ENCODE results near the gene NLGN1. TPM values are rescaled to one million over a fixed set of nuclear protein-coding genes. Genes with fewer than 3 reads are reported as not detected.
"Not testable (repeated sequence)": the region's sequence is repeated elsewhere in the genome, so short reads cannot be mapped to it uniquely, and the experiment has no call there.

NLGN1 gene
- total RNA-seq, 1 donor from 2014 or later, result 18.3 TPM

DNA sequence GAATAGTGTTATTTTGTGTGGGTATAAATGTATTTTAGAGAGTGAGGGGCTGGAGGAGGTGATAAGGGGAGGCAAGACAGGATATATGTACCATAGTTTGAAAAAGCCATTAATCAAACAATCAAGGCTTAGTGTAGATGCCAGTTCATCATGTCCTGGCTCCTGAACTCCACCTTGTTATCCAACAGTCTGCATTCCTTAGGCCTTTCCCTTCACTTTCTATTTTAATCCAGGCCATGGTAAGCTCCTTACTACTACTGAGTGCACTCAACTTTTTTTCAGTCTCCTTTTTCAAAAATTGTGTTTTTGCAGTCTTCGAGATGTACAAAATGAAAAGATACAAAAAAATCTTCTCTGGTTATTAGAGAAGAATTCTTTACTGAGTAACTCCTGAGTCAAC is 761.1 kb downstream of the NLGN1 start:
- intact Hi-C loops (cut with DNase I), result loop anchor here (5.0 kb wide), 1 partner anchor 44 kb away; no protein-coding TSS in a partner anchor
- no peak for DNase-seq (ENCODE audit: low spot score)

DNA sequence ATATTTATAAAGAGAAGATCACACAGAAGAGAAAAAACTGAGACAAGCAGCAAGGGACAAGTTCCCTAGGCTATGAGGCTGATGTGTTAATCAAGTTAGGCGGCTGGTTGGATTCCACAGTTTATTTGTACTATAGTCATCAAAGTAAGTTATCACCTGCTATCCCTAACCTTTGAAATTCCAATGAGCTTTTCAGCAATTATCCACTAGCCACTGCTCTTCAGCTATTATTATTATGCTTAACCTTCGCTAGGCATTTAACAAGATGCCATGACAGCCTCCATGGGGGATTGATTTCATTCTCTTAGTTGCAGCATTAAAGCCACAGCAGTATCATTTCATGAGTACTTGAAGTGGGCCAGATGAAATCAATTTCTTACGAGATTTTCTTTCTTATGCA is 762.1 kb downstream of the NLGN1 start:
- intact Hi-C loops (cut with DNase I), result loop anchor here (5.0 kb wide), 1 partner anchor 43 kb away; no protein-coding TSS in a partner anchor
- DNase-seq (ENCODE audit: low spot score), result no peak

DNA sequence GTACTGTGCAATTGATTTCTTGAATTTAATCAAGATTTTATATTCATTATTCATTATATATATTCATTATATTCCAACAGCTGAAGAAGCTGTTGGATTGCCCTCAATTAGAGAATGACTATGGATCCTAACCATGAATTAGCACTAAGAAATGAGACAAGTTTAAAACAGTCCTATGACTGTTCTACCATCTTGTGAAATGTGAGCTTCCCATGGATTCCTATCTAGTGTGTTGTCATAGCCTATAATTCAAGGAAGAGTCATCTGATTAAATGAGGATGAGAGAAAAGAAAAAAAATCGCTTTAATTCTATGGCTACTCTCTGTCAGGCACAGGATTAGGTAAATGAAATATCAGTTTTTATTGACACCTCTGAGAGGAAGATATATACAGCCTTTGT is 765.0 kb downstream of the NLGN1 start:
- no peak for DNase-seq (ENCODE audit: low spot score)
- intact Hi-C loops (cut with DNase I), result no loop called here

DNA sequence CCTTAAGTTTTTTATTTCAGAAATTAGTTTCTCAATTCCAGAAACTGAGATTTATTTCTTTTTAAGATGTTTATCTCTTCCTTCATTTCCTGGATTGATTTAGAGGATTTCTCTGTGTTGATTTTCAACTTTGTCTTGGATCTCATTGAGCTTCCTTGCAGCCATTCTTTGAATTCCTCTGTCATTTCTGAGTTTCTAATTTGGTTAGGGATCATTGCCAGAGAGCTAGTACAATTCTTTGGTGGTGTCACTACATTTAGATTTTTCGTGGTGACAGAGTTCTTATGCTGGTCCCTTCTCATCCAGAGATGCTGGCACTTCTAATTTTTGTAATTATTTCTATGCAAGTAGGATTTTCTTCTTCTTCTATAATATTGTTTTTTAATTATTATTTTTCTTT is 770.5 kb downstream of the NLGN1 start:
- intact Hi-C loops (cut with DNase I), result no loop called here
- DNase-seq (ENCODE audit: low spot score), result no peak

DNA sequence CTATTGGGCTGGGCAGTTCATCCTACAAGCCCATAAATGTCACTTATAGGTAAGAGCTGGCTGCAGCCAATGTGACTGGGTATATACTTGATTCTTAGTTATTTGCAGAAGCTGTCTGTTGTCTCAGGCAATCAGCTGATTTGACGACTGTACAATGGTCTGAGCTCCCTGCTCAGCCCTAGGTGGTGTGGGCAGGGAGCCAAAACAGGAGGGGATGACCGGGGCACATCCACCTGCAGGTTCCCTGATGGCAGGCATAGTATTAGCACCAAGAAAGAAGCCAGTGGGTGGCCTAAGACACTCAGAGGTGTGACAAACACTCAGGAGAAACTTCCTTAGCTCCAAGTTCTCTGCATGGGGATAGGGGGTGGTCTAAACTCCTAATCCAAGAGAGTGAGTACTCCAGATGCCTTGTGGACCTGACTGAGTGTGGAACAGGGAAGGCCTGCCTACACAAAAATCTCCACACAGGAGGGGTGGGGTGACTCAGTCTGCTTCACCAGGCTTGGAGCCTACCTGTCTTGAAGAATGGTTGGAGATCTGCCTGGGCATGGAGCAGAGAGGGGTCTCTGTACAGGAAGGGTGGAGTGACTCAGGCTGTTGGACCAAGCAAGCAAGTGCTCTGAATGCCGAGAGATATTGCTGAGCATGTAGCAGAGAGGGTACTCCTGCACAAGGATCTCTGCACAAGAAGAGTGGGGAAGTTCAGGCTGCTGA is 771.2 kb downstream of the NLGN1 start:
- DNase-seq (ENCODE audit: low spot score), result peak; percentile 59
- intact Hi-C loops (cut with DNase I), result no loop called here

DNA sequence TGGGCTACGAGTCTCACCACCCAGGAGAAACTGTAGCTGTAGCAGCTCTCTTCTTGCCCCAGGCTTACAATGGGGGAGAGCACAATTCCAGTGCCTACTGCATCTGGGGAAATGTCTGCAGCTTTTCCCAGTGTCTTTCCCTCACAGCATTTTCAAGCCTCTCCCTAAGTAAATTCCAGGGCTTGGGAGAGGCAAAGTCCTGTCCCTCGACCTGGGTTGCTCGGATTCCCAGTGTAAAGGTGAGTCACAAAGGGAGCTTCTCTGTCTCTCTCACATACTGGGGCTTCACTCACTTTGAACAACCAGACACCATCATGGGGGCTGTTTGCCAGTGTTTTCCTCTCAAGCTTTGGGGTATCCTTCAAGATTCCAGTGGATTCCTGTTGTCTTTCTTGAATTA is 772.2 kb downstream of the NLGN1 start:
- no peak for DNase-seq (ENCODE audit: low spot score)
- intact Hi-C loops (cut with DNase I), result no loop called here

DNA sequence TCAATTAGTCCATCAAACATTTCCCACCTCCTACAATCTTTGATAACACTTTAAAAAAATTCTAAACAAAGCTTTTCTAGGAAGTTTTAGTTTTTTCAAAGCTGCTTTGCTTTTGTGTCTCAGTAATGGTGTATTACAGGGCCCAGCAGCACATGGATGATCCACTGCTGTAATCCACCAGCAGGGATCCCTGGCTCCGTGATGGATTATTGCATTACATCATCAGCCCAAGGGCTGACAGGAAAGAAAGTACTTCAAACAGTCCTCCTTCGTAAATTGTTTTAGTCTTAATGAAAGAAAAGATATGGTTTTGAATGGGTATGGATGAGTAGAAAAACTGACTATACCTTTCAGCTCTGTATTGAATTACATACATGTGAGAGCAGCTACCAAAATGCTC is 772.7 kb downstream of the NLGN1 start:
- intact Hi-C loops (cut with DNase I), result no loop called here
- no peak for DNase-seq (ENCODE audit: low spot score)

DNA sequence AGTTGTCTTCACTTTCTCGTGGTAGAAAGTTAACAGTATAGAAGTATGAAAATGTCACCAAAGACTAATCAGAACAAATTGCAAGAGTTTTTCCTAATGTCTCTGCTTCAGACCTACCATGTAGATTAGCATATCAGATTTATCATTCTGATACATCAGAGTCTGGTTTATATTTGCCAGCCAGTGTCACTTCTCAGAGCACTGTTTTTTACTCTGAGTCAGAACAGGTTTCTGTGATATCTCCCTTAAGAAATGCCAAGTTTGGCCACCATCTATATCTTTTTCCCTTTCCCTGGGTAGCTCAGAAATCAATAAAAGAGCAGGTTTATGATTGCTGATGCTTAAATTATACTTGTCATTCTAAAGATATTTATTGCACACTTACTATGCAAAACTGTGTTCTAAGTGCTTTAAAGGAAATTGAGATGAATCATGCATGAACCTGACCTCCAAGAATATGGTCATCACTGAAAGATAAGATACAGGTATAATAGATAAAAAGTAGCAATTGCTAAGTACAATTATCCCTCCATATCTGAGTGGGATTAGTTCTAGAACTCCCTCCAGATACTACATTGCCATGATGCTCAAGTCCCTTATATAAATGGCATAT is 788.9 kb downstream of the NLGN1 start:
- no peak for DNase-seq (ENCODE audit: low spot score)
- intact Hi-C loops (cut with DNase I), result no loop called here

DNA sequence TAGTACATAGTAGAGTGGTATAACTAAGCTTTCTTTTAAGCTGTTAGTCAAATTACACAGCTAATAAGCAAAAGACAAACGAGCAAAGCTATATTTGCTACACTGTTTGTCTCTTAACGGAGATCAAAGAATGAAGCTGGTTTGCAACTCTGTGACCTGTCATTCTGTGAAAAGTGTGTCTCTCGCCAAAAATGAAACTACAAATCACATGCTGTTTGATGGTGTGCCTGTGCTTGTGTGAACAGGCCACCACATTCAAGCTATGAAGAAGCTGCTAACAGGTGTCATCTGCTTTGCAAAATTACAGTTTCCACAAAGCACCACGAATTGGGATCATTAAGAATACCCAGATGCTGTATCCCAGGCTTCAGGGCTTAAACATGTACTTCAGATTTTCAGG is 793.8 kb downstream of the NLGN1 start:
- intact Hi-C loops (cut with DNase I), result no loop called here
- no peak for DNase-seq (ENCODE audit: low spot score)

DNA sequence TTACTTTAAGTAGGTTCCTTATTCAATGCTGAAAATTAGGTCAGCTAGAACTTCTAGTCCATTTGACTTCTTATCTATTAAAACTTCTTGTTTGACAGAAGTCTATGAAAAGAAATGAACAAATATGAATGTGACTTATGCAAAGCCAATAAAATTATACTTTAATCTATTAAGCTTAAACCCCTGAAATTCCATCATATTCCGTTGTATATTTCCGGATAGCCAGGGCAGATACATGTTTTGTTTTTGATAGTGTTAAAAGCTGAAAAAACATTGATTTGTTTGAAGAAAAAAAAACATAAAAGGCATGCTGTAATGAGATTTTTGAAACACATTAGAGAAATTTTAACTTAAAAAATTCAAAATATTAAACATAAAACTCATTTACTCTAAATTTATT is 794.4 kb downstream of the NLGN1 start:
- intact Hi-C loops (cut with DNase I), result no loop called here
- DNase-seq (ENCODE audit: low spot score), result no peak

DNA sequence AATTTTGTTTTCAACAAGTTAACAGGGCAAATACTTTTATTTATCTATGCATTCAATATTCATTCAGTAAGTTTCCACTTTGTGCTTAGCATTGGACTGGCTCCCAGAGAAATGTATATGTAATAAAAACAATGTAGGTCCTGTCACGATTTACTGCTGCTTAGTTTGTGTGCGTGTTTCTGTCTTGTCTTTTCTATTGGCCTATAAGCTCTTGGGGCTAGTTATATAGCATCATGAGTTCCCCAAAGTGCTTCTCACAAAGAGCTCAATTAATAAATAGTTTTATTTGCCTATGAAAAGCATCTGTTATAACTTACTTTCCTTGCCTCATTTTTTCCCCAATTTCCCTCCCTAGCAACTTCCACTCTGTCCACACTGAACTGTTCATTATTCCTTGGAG is 794.9 kb downstream of the NLGN1 start:
- DNase-seq (ENCODE audit: low spot score), result no peak
- intact Hi-C loops (cut with DNase I), result no loop called here

DNA sequence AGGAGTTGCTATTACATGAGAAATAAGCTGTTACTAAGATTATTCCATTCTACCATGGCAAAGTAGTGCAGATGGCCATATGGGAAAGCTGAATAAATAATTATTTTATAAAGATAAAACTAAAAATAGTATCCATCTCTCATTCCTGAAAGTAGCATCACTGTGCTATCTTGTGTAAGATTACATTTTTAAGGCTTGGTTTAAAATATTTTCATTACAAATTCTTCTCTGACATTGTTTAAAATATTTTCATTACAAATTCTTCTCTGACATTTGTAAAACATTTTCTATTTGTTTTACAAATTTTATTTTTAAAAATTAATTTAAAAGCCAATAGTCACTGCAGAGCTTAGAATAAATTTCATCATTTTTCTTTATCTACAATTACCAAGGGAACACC is 796.1 kb downstream of the NLGN1 start:
- no peak for DNase-seq (ENCODE audit: low spot score)
- intact Hi-C loops (cut with DNase I), result no loop called here

DNA sequence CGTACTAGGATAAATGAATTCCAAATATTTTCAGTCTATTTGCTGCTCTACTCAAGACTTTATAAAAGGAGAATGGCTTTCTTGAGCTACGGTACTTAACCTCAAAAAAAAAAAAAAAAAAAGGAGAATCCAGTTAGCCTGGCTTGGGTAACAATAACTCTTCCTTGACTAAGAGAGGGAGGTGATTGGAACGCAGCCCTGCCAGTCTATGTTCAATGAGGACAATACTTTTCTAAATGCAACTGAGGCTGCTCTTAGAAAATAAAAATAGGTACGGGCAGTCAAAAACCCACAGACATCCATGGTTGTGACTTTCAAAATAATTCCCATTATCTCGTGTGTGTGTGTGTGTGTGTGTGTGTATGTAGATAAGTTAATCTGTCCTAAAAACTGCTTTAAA is 799.9 kb downstream of the NLGN1 start:
- no peak for DNase-seq (ENCODE audit: low spot score)
- intact Hi-C loops (cut with DNase I), result no loop called here

DNA sequence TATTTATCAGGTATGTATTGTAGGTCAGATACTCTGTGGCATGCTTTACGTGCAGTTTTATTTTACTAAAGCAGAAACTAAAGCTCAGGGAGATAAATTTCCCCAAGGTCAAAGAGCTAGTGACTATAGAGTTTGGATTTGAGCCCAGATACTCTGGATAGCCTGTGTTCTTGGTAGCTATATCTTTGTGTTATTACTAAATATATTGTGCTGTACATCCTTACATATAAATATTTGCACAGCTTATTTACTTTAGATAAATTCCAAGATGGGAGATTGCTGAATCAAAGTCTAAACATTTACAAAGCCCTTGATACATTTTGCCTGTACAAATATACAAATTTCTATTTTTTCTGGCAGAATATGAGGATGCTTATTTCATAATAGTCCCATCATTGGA is 800.7 kb downstream of the NLGN1 start:
- intact Hi-C loops (cut with DNase I), result no loop called here
- DNase-seq (ENCODE audit: low spot score), result no peak

DNA sequence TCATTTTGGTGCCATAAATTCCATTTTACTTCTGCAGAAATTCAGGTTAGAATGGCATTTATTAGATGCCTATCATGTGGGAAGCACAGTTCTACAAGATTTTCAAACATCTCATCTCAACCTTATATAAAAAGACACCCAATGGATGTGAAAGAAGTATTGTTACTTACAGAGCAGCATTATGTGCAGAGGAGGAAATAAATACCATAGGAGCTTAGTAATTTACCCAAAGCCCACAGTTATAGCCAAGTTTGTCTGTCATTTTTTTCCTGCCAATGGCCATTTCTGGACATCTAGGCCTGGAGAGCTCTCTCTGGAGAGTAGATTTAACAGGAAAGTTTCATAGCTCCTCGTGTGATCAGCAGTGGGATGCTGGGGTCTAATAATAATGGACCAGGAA is 802.2 kb downstream of the NLGN1 start:
- intact Hi-C loops (cut with DNase I), result loop anchor here (5.0 to 10.0 kb wide), 2 partner anchors 42 to 235 kb away; no protein-coding TSS in a partner anchor
- no peak for DNase-seq (ENCODE audit: low spot score)

DNA sequence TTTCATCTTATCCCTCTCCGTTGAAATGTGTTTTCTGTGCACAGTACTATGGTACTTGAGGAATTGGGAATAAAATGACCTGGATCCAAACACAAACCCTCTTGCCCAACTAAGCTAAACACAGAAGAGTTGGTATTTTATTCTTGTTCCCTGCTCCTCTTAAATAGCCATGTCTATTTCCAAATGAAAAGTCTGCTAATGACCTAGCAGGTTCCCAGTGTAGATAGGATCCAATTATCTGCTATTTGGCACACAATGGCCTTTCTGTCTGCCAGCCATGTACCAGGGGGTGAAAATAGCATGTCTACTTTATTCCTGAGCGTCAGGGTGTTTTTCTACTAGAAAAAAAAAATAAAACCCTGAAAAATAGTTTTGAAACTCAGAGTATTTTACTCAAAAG is 804.6 kb downstream of the NLGN1 start:
- intact Hi-C loops (cut with DNase I), result loop anchor here (5.0 to 10.0 kb wide), 2 partner anchors 45 to 233 kb away; no protein-coding TSS in a partner anchor
- no peak for DNase-seq (ENCODE audit: low spot score)

DNA sequence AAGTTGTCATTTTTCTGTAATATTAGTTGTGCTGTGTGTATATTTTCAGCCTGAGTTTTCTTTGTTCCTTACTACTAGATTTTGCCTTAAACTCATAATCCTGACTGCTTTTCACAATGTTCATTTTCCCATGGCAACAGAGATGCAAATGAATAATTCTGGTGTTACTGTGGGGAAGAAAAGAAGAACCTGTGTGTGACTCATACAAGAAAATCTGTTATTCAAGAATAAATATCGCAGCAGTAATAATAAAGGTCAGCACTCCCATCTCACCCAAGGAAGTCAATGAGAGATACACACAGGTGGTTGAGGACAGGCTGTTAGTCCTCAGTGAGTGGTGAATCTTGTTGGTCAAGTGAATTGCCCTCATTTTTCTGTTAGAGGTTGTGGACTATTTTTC is 805.0 kb downstream of the NLGN1 start:
- intact Hi-C loops (cut with DNase I), result loop anchor here (5.0 to 10.0 kb wide), 2 partner anchors 45 to 232 kb away; no protein-coding TSS in a partner anchor
- no peak for DNase-seq (ENCODE audit: low spot score)

DNA sequence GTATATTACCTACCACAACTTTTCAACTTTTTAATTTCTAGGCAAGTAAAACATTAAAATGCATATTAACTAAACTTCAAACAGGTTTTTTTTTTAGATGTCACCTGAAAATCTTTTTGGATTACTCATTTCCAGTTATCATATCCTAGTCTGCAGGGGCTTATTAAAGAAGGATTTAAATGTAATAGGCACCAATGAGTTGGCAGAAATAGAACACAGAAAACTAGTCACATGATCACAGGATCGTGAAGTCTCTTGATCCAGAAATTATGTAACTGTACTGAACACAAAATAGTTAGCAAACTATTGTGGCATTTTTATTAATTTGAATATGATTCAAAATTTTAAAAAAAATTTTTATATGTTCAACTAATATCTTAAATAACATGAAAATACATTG is 807.2 kb downstream of the NLGN1 start:
- intact Hi-C loops (cut with DNase I), result loop anchor here (5.0 to 10.0 kb wide), 2 partner anchors 47 to 230 kb away; no protein-coding TSS in a partner anchor
- no peak for DNase-seq (ENCODE audit: low spot score)

DNA sequence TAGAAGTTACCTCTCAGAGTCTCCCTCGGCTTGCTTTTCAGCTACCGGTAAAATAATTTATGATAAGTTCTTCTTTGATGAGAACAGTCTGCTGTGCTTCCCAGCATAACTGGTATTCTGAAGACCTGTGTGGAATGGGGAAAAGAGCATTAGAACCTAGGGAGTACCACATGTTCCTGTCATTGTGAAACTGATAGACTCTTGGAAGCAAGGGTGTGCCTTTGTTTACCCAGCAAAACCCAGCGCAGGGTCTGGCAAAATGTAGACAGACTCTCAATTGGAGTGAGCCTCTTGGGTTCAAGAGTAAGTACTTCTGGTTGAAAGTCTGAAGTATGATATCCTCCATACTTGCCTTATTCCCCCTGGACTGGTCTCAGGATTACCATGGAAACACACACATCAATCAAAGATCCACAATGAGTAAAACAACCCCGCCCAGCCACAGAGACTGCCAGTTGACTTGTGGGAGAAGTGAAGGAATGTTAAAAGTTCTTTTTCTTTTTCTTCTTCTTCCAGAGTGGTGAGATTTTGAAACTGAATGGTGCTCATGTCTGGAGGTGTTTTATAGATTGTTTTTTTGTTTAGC is 809.2 kb downstream of the NLGN1 start:
- no peak for DNase-seq (ENCODE audit: low spot score)
- intact Hi-C loops (cut with DNase I), result loop anchor here (10.0 kb wide), 1 partner anchor 228 kb away; no protein-coding TSS in a partner anchor

DNA sequence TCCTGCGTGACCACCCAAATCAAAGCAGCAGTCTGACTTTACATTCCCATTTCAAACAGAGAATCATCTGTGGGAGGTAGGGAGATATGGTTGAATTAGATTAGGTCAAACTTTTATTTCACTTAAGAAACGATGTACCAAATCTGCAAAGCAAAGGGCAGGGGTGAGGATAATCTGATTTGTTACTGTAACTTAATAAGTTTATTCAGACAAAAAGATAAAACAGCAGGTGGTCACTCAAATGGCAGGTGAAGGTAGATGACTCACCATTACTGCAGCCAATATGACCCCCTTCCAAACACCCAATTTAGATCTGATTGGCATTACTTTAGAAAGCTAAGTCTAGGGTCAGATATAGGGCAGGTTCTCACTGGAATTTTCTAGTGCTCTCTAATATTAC is 810.6 kb downstream of the NLGN1 start:
- no peak for DNase-seq (ENCODE audit: low spot score)
- intact Hi-C loops (cut with DNase I), result loop anchor here (10.0 kb wide), 1 partner anchor 227 kb away; no protein-coding TSS in a partner anchor

DNA sequence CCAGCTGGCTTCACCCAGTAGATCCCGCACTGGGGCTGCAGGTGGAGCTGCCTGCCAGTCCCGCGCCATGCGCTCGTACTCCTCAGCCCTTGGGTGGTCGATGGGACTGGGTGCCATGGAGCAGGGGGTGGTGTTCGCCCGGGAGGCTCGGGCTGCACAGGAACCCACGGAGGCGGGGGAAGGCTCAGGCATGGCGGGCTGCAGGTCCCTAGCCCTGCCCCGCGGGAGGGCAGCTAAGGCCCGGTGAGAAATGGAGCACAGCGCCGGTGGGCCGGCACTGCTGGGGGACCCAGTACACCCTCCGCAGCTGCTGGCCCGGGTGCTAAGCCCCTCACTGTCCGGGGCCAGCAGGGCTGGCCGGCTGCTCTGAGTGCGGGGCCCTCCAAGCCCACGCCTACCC is 814.4 kb downstream of the NLGN1 start:
- intact Hi-C loops (cut with DNase I); DNase-seq (ENCODE audit: low spot score): not testable (repeated sequence)

All from cardiac septum (tissue), 1 donor.